Esophagus squamous epithelium (tissue), 4 donors: ENCODE results near the gene UTS2R.

Experiments used
- POLR2A ChIP-seq, 4 donors: fragments of 450-650 bp; IDR thresholded peaks; one replicate each; pipeline ENCODE4 v1.6.1; 2017; ENCODE audit warnings: antibody characterized with exemption in 4 of 4, mild to moderate bottlenecking in 4 of 4, moderate library complexity in 3 of 4
- TF ChIP-seq, protein P1 (sequence below), 6 experiments: fragments of 450-650 bp in 4 of 6; fragments of 200-600 bp in 2 of 6; sonication (generic) in 2 of 6; IDR thresholded peaks; one replicate each; pipeline ENCODE4 v1.5.1; 2016 to 2019; ENCODE audit warnings: antibody characterized with exemption in 6 of 6, mild to moderate bottlenecking in 4 of 6, moderate library complexity in 4 of 6

DNA sequence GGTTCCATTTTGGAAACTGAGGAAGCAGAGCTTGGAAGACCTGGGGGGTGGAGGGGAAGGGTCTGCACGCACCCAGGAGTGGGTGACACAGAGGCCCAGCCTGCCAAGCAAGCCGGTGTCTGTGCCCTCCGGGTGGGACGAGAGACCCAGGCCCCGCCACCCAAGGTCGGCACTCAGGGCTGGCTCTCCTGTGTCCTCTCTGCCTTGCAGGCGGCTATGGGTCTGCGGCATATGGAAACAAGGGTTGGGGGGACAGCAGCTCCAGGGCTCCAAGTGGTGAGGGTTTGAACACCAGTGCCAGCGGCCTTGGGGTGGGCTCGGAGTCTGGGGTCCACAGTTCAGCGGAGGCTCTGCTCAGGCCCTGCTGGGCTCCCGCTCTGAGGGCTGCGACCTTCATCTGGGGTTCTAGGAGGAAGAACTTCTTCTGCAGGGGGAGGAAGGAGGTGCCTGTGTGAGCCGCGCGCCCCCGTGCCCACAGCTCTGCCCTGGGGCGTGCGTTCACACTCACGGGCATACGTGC lies 49.6 kb upstream of the UTS2R start:
- TF ChIP-seq, protein P1, sequence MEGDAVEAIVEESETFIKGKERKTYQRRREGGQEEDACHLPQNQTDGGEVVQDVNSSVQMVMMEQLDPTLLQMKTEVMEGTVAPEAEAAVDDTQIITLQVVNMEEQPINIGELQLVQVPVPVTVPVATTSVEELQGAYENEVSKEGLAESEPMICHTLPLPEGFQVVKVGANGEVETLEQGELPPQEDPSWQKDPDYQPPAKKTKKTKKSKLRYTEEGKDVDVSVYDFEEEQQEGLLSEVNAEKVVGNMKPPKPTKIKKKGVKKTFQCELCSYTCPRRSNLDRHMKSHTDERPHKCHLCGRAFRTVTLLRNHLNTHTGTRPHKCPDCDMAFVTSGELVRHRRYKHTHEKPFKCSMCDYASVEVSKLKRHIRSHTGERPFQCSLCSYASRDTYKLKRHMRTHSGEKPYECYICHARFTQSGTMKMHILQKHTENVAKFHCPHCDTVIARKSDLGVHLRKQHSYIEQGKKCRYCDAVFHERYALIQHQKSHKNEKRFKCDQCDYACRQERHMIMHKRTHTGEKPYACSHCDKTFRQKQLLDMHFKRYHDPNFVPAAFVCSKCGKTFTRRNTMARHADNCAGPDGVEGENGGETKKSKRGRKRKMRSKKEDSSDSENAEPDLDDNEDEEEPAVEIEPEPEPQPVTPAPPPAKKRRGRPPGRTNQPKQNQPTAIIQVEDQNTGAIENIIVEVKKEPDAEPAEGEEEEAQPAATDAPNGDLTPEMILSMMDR (IDR thresholded peaks at IDR 0.05): no peak
- no peak for TF ChIP-seq POLR2A (IDR thresholded peaks at IDR 0.05)
